KMS-11 (cell line): Measurements from ENCODE around the gene TMX1.

Experiments
- H2AFZ ChIP-seq: fragments of 200-600 bp; sonication (generic); 2 replicates; pipeline ENCODE4 v1.6.1; 2016; ENCODE audit warnings: antibody characterized with exemption, mixed run types, low read depth
- H3K27ac ChIP-seq: fragments of 200-600 bp; sonication (generic); 2 replicates; pipeline ENCODE4 v1.6.1; 2016; ENCODE audit warnings: mild to moderate bottlenecking, mixed run types
- H3K27me3 ChIP-seq: fragments of 200-600 bp; sonication (generic); 2 replicates; pipeline ENCODE4 v1.6.1; 2017; ENCODE audit warnings: mild to moderate bottlenecking, low read depth, mixed run types, moderate library complexity; ENCODE audit not compliant: insufficient read depth
- H3K36me3 ChIP-seq: fragments of 200-600 bp; sonication (generic); 2 replicates; pipeline ENCODE4 v1.6.1; 2017; ENCODE audit warnings: mild to moderate bottlenecking, mixed run types; ENCODE audit not compliant: insufficient read depth
- H3K4me1 ChIP-seq: fragments of 200-600 bp; sonication (generic); 2 replicates; pipeline ENCODE4 v1.6.1; 2016; ENCODE audit warnings: mild to moderate bottlenecking, low read depth, mixed run types; ENCODE audit not compliant: poor library complexity, severe bottlenecking
- H3K4me2 ChIP-seq: fragments of 200-600 bp; sonication (generic); 2 replicates; pipeline ENCODE4 v1.7.0; 2016; ENCODE audit warnings: mild to moderate bottlenecking, mixed run types
- H3K4me3 ChIP-seq: fragments of 200-600 bp; sonication (generic); IDR thresholded peaks from 2 replicates; pipeline ENCODE4 v1.6.1; 2017; ENCODE audit warnings: low read depth, low read length, mixed read lengths; ENCODE audit not compliant: insufficient read depth
- H3K79me2 ChIP-seq: fragments of 200-600 bp; sonication (generic); 2 replicates; pipeline ENCODE4 v1.6.1; 2016; ENCODE audit warnings: low read depth, mixed run types; ENCODE audit not compliant: insufficient read depth
- H3K9ac ChIP-seq: fragments of 200-600 bp; sonication (generic); 2 replicates; pipeline ENCODE4 v1.6.1; 2016; ENCODE audit warnings: mild to moderate bottlenecking, mixed run types
- H4K20me1 ChIP-seq: fragments of 200-600 bp; sonication (generic); 2 replicates; pipeline ENCODE4 v1.6.1; 2016; ENCODE audit warnings: mild to moderate bottlenecking, mixed run types; ENCODE audit not compliant: insufficient read depth
- TF ChIP-seq, protein P1 (sequence below): fragments of 200-600 bp; sonication (generic); conservative IDR thresholded peaks from 2 replicates; pipeline ENCODE4 v1.6.1; 2017; ENCODE audit warnings: low read depth, mild to moderate bottlenecking, antibody characterized with exemption, low read length, moderate library complexity, mixed read lengths

Gene TMX1

DNA sequence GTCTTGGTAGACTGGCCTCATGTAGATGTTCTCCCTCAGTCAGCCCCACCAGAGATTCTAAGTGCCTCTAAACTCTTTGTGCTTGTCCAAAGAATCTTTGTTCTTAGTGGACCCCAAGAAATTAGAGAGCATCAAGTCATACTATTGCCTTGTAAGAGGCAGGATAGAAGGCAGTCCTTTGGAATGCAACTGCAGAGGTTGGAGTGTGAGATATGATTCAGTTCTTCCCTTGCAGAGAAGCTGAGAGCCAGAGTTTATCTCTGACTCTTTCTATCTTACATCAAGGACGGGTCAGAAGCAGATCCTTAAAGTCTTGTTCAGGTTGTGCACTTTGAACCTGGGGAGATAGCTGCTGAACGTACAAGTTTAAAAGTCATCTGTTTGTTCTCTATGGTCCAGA is 21.1 kb downstream of the TMX1 start:
- H3K9ac ChIP-seq, result no peak overlapping the region
- no peak overlapping the region for H3K4me2 ChIP-seq
- H2AFZ ChIP-seq, result no peak overlapping the region
- no peak overlapping the region for H3K4me3 ChIP-seq
- H4K20me1 ChIP-seq, result no peaks in the 10 kb centered on the region
- no peaks in the 10 kb centered on the region for H3K36me3 ChIP-seq
- H3K27me3 ChIP-seq, result no peaks in the 10 kb centered on the region
- no peak overlapping the region for H3K27ac ChIP-seq
- TF ChIP-seq, protein P1, sequence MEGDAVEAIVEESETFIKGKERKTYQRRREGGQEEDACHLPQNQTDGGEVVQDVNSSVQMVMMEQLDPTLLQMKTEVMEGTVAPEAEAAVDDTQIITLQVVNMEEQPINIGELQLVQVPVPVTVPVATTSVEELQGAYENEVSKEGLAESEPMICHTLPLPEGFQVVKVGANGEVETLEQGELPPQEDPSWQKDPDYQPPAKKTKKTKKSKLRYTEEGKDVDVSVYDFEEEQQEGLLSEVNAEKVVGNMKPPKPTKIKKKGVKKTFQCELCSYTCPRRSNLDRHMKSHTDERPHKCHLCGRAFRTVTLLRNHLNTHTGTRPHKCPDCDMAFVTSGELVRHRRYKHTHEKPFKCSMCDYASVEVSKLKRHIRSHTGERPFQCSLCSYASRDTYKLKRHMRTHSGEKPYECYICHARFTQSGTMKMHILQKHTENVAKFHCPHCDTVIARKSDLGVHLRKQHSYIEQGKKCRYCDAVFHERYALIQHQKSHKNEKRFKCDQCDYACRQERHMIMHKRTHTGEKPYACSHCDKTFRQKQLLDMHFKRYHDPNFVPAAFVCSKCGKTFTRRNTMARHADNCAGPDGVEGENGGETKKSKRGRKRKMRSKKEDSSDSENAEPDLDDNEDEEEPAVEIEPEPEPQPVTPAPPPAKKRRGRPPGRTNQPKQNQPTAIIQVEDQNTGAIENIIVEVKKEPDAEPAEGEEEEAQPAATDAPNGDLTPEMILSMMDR, result no peak
- H3K79me2 ChIP-seq, result no peaks in the 10 kb centered on the region
- H3K4me1 ChIP-seq, result no peaks in the 10 kb centered on the region

DNA sequence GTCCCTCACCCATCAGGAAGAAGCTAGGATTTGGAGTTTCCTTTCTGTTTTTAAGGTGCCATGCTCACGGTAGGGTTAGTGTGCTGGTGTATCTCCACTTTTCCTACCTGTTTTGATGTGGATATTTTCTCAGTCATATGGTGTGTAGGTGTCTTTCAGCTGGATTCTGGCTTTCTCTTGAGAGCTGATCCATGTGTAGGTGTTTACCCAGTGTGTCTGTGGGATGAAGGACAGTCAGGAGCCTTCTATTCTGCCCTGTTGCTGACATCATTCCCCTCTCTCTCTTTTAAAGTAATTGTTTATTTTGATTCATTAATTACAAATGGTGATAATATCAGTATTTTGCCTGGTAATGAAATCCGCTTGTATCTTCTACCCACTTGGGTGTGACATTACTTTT is 22.8 kb downstream of the TMX1 start:
- Histone ChIP-seq H3K27me3 (no peaks in the 10 kb centered on the region), H3K36me3 (no peaks in the 10 kb centered on the region), H3K27ac (no peak overlapping the region), H3K4me2 (no peak overlapping the region), H3K9ac (no peak overlapping the region), H4K20me1 (no peaks in the 10 kb centered on the region), H3K4me1 (no peaks in the 10 kb centered on the region), H3K4me3 (no peak overlapping the region), H3K79me2 (no peaks in the 10 kb centered on the region), H2AFZ (no peak overlapping the region)
- TF ChIP-seq, protein P1, result no peak

DNA sequence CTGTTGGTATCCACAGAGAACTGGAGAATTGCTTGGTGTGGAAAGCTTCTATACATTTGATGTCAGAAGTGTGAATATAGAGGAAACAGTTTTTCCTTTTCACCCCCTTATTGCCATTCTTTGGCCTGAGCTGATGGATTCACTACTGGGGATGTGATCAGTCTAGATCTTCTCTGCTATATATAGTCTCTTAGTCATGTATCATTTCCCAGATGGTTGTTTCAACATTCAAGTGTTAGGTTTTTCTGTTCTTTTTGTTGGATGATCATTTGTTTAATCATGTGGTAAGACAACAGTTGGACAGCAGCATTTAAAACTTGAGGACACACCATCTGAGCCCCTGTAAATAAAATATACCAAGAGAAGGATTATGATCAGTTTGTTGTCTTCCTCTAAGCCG is 29.6 kb downstream of the TMX1 start:
- no peak overlapping the region for H3K27ac ChIP-seq
- H3K4me1 ChIP-seq, result no peaks in the 10 kb centered on the region
- no peak overlapping the region for H3K4me2 ChIP-seq
- no peaks in the 10 kb centered on the region for H3K27me3 ChIP-seq
- H2AFZ ChIP-seq, result no peak overlapping the region
- no peaks in the 10 kb centered on the region for H4K20me1 ChIP-seq
- H3K36me3 ChIP-seq, result no peaks in the 10 kb centered on the region
- H3K79me2 ChIP-seq, result no peaks in the 10 kb centered on the region
- H3K9ac ChIP-seq, result no peak overlapping the region
- no peak overlapping the region for H3K4me3 ChIP-seq
- TF ChIP-seq, protein P1, result no peak

DNA sequence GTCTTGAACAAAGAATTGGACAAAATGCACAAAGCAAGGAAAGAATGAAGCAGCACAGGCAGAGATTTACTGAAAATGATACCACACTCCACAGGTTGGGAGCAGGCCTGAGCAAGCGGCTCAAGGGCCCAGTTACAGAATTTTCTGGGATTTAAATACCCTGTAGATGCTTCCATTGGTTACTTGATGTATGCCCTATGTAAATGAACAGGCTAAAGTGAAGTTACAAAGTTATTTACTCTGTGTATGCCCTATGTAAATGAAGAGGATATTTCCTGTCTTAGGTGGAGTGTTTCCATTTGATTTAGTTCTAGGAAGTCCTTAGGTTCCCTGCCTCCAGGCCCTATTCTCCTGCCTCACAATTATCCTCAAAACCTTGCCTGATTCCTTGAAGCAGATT is 36.6 kb downstream of the TMX1 start:
- H3K27ac ChIP-seq, result no peak overlapping the region
- no peaks in the 10 kb centered on the region for H3K79me2 ChIP-seq
- H3K36me3 ChIP-seq, result no peaks in the 10 kb centered on the region
- H3K4me3 ChIP-seq, result no peak overlapping the region
- no peak overlapping the region for H2AFZ ChIP-seq
- no peaks in the 10 kb centered on the region for H3K4me1 ChIP-seq
- no peaks in the 10 kb centered on the region for H3K27me3 ChIP-seq
- no peak overlapping the region for H3K9ac ChIP-seq
- no peak overlapping the region for H3K4me2 ChIP-seq
- no peaks in the 10 kb centered on the region for H4K20me1 ChIP-seq
- TF ChIP-seq, protein P1, result no peak
